Ishikawa (cell line): ENCODE data around the gene CNGA3.

Experiments used
- CEBPB ChIP-seq: IDR thresholded peaks from 2 replicates; pipeline ENCODE4 v1.6.1; 2012
- CREB1 ChIP-seq: IDR thresholded peaks from 2 replicates; pipeline ENCODE4 v1.6.1; 2012; ENCODE audit warnings: low read depth
- EGR1 ChIP-seq: IDR thresholded peaks from 2 replicates; pipeline ENCODE4 v1.6.1; 2012
- EP300 ChIP-seq: IDR thresholded peaks from 2 replicates; pipeline ENCODE4 v1.6.1; 2012; ENCODE audit warnings: borderline replicate concordance
- FOXM1 ChIP-seq: IDR thresholded peaks from 2 replicates; pipeline ENCODE4 v1.6.1; 2012; ENCODE audit warnings: low read depth, borderline replicate concordance
- NFIC ChIP-seq: IDR thresholded peaks from 2 replicates; pipeline ENCODE4 v1.6.1; 2012
- RAD21 ChIP-seq: IDR thresholded peaks from 2 replicates; pipeline ENCODE4 v1.6.1; 2012; ENCODE audit warnings: low read depth
- TAF1 ChIP-seq: IDR thresholded peaks from 2 replicates; pipeline ENCODE4 v1.6.1; 2012; ENCODE audit warnings: low read depth, mild to moderate bottlenecking
- TCF12 ChIP-seq: IDR thresholded peaks from 2 replicates; pipeline ENCODE4 v1.6.1; 2012; ENCODE audit warnings: low read depth
- TEAD4 ChIP-seq: IDR thresholded peaks from 2 replicates; pipeline ENCODE4 v1.6.1; 2012
- YY1 ChIP-seq: IDR thresholded peaks from 2 replicates; pipeline ENCODE4 v1.6.1; 2012; ENCODE audit warnings: low read depth
- ZBTB7A ChIP-seq: IDR thresholded peaks from 2 replicates; pipeline ENCODE4 v1.6.1; 2012; ENCODE audit warnings: low read depth
- TF ChIP-seq, protein P1 (sequence below): IDR thresholded peaks from 2 replicates; pipeline ENCODE4 v1.6.1; 2012; ENCODE audit warnings: low read depth, mild to moderate bottlenecking
- TF ChIP-seq, protein P2 (sequence below): IDR thresholded peaks from 2 replicates; pipeline ENCODE4 v1.6.1; 2012
- TF ChIP-seq, protein P3 (sequence below): IDR thresholded peaks from 2 replicates; pipeline ENCODE4 v1.6.1; 2012

Gene CNGA3

DNA sequence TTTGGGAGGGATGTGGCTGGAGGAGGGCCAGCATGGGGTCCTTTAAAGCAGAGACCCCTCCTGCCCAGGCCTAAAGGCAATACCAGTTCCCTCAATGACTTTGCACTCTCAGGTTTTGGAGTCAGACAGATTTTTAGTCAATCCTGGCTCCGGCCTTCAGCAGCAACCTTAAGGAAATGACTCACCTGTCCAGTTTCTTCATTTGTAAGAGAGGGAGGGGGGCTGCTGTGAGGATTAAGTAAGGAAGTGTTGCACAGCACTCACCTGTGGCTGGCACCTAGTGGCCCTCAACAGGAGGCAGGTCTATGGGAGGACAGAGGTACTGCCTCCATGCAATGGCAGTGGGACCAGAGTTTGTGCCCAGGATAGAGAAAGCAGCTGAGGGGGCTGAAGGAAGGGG, 13.7 kb downstream of the CNGA3 start:
- TF ChIP-seq RAD21 (no peak), EGR1 (no peak), TAF1 (no peak), TEAD4 (no peak), CEBPB (no peak), CREB1 (no peak), NFIC (no peak), YY1 (no peak)

DNA sequence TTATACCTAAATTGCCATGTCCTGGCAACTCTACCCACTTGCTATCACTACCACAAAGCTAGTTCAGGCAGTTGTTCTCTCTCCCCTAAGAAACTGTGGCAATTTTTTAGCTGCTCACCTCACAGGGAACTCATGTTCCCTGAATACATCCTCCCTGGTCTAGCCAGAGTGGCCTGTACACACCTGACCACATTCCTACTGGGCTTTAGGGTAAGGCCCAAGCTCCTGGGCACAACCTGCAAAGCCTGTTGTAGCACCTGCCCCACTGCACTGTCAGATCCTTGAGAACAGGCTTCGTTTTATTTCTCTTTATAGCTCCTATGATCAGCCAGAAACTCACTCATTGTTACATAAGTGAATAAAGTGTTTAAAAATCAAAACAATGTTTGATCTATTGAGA, 21.5 kb downstream of the CNGA3 start:
- TF ChIP-seq, protein P1, sequence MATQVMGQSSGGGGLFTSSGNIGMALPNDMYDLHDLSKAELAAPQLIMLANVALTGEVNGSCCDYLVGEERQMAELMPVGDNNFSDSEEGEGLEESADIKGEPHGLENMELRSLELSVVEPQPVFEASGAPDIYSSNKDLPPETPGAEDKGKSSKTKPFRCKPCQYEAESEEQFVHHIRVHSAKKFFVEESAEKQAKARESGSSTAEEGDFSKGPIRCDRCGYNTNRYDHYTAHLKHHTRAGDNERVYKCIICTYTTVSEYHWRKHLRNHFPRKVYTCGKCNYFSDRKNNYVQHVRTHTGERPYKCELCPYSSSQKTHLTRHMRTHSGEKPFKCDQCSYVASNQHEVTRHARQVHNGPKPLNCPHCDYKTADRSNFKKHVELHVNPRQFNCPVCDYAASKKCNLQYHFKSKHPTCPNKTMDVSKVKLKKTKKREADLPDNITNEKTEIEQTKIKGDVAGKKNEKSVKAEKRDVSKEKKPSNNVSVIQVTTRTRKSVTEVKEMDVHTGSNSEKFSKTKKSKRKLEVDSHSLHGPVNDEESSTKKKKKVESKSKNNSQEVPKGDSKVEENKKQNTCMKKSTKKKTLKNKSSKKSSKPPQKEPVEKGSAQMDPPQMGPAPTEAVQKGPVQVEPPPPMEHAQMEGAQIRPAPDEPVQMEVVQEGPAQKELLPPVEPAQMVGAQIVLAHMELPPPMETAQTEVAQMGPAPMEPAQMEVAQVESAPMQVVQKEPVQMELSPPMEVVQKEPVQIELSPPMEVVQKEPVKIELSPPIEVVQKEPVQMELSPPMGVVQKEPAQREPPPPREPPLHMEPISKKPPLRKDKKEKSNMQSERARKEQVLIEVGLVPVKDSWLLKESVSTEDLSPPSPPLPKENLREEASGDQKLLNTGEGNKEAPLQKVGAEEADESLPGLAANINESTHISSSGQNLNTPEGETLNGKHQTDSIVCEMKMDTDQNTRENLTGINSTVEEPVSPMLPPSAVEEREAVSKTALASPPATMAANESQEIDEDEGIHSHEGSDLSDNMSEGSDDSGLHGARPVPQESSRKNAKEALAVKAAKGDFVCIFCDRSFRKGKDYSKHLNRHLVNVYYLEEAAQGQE, result no peak
- TF ChIP-seq, protein P2, sequence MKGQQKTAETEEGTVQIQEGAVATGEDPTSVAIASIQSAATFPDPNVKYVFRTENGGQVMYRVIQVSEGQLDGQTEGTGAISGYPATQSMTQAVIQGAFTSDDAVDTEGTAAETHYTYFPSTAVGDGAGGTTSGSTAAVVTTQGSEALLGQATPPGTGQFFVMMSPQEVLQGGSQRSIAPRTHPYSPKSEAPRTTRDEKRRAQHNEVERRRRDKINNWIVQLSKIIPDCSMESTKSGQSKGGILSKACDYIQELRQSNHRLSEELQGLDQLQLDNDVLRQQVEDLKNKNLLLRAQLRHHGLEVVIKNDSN, result no peak
- no peak for TF ChIP-seq FOXM1
- no peak for TF ChIP-seq RAD21

DNA sequence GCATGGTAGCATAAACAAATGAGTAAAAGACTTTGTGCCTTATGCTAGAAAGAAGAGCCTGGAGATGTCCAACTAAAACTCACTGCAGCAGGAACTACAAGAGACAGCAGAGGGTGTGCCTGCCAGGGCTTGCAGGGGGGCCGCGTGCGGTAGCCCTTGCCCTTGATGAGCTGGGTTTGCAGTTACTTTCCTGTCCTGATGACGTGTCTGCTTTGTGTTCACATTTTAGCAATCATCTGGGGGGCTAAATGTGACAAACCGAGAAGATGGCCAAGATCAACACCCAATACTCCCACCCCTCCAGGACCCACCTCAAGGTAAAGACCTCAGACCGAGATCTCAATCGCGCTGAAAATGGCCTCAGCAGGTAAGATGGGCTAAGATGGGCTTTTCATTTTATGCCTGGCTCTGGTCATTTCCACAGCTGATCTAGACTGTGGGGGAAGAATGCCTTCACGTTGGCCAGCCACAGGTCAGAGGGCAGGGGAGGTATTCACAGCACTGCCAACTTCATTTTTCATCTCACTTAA, 23.5 kb downstream of the CNGA3 start:
- TF ChIP-seq EP300 (no peak), TCF12 (no peak), CREB1 (no peak), EGR1 (no peak), YY1 (no peak), ZBTB7A (no peak), FOXM1 (no peak)

DNA sequence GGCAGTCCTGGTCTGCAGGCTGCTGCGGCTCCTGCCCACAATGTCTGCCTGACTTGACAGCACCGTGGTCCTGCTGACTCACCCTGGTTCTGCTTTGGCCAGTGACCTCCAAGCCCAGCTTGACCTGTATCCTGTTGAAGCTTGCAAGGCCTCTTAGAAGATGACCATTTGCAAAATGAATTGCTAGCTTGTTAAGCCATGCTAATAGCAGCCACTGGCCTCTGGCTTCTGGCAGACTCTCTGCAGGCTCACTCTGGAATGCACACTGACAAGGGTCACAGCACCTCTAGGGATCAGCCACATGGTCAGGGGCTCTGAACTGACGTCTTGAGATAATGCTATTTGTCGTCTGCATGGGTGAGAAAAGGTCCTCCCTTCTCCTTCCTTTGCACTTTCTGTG, 25.9 kb downstream of the CNGA3 start:
- TF ChIP-seq RAD21 (no peak), NFIC (no peak), YY1 (no peak), EGR1 (no peak), EP300 (no peak), TEAD4 (no peak), TCF12 (no peak), ZBTB7A (no peak), CREB1 (no peak), CEBPB (no peak), TAF1 (no peak), FOXM1 (no peak)
- TF ChIP-seq, protein P2, result no peak
- TF ChIP-seq, protein P3, sequence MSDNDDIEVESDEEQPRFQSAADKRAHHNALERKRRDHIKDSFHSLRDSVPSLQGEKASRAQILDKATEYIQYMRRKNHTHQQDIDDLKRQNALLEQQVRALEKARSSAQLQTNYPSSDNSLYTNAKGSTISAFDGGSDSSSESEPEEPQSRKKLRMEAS, result no peak
- TF ChIP-seq, protein P1, result no peak

DNA sequence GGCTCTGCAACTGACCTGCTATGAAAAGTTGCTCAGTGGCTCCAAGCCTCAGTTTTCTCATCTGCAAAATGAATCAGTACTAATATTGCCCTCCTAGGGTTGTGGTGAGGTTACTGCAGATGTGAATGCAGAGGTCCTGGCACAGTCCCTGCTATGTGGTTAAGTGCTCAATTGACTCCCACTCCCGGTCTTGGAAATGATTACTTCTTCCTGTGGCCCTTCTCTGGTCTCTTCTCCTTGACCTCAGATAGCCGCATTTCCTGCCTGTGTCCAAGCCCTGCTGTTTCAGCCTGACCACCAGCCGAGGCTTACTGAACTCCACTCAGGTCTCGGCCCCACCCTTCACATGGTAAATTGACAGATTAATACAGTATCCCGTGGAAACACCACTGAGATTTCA, 26.3 kb downstream of the CNGA3 start:
- TF ChIP-seq EGR1, result no peak
- TF ChIP-seq, protein P1, result no peak
- TF ChIP-seq TCF12, result no peak
- no peak for TF ChIP-seq TAF1
- TF ChIP-seq, protein P3, result no peak
- no peak for TF ChIP-seq EP300
- no peak for TF ChIP-seq CREB1
- TF ChIP-seq CEBPB, result no peak
- no peak for TF ChIP-seq ZBTB7A
- TF ChIP-seq RAD21, result no peak
- no peak for TF ChIP-seq FOXM1
- TF ChIP-seq TEAD4, result no peak
- TF ChIP-seq, protein P2, result no peak
- TF ChIP-seq NFIC, result no peak
- no peak for TF ChIP-seq YY1
